HCT116 (cell line): ENCODE results near the gene FAM131A. TPM values are rescaled to one million over a fixed set of nuclear protein-coding genes. Genes with fewer than 3 reads are reported as not detected.

ENCODE experiments used
- ATAC-seq: fragments of 200-7000 bp; cut with Tn5 transposase; 2 replicates; pipeline ENCODE4 v1.9.1; 2020; ENCODE audit warnings: mild to moderate bottlenecking, moderate library complexity
- BruUV-seq: library from RNA; stranded (reverse); fragments of 400-500 nt; replicated peaks from 2 replicates; lab custom pipeline; 2021; lab: Mats Ljungman, UMichigan
- CTCF ChIA-PET: fragments of 300-600 bp; sonication (Branson Sonifier 250); formaldehyde crosslinking; loops from one replicate; lab custom pipeline; 2021; ENCODE audit warnings: antibody characterized with exemption; lab: Charles Lee
- POLR2A ChIA-PET: fragments of 300-600, 350-600 bp; sonication (Branson Sonifier 250); formaldehyde crosslinking; loops from one replicate; lab custom pipeline; 2021; ENCODE audit warnings: antibody characterized with exemption; lab: Charles Lee
- RAD21 ChIA-PET, 2 experiments: fragments of 300-600 bp; sonication (Branson Sonifier 250); formaldehyde crosslinking; loops; one replicate each; lab custom pipeline; 2023; ENCODE audit warnings: low total read pairs in 2 of 2; ENCODE audit not compliant: uncharacterized antibody in 2 of 2, unreplicated experiment in 2 of 2, low non-redundant PET in 1 of 2; lab: Charles Lee
- DNase-seq: peaks from one replicate; pipeline ENCODE4 v3.0.0-alpha.2; 2010; ENCODE audit warnings: low read depth, low spot score
- H2AFZ ChIP-seq: fragments of 200-600 bp; shearing (Covaris generic), sonication (generic); 2 replicates; pipeline ENCODE4 v1.6.1; 2017; ENCODE audit warnings: low read depth, mixed run types, mixed read lengths, antibody characterized with exemption, low read length; ENCODE audit not compliant: poor library complexity, severe bottlenecking
- H3K27ac ChIP-seq: 2 replicates; pipeline ENCODE4 v1.5.1; 2012; ENCODE audit warnings: low read depth, low read length
- H3K27me3 ChIP-seq: fragments of 200-600 bp; sonication (generic); 2 replicates; pipeline ENCODE4 v1.6.1; 2016; ENCODE audit warnings: mixed run types, low read length, mixed read lengths; ENCODE audit not compliant: insufficient read depth
- H3K36me3 ChIP-seq, 2 experiments: fragments of 200-500 bp in 1 of 2; fragments of 200-600 bp in 1 of 2; sonication (Bioruptor generic) in 1 of 2; sonication (generic) in 1 of 2; 2 replicates each; pipeline versions ENCODE4 v1.5.1 to v1.6.1; 2014 to 2016; ENCODE audit warnings: low read length in 2 of 2, inconsistent platforms in 1 of 2, mixed read lengths in 1 of 2, mixed run types in 1 of 2; ENCODE audit not compliant: insufficient read depth in 2 of 2, control insufficient read depth in 1 of 2
- H3K4me1 ChIP-seq, 2 experiments: fragments of 200-600 bp in 1 of 2; sonication (generic) in 1 of 2; 2 replicates each; pipeline versions ENCODE4 v1.5.1 to v1.6.1; 2012 to 2017; ENCODE audit warnings: low read length in 2 of 2, inconsistent platforms in 1 of 2, mild to moderate bottlenecking in 1 of 2, mixed read lengths in 1 of 2, mixed run types in 1 of 2, moderate library complexity in 1 of 2; ENCODE audit not compliant: insufficient read depth in 2 of 2, control insufficient read depth in 1 of 2
- H3K4me2 ChIP-seq: fragments of 200-600 bp; sonication (generic); 2 replicates; pipeline ENCODE4 v1.6.1; 2017; ENCODE audit warnings: mixed run types, low read length, mixed read lengths
- H3K4me3 ChIP-seq, 2 experiments: fragments of 200-600 bp in 1 of 2; sonication (generic) in 1 of 2; replicated peaks in 1 of 2; 2 replicates each; pipeline ENCODE4 v1.5.1; 2011 to 2016; ENCODE audit warnings: low read length in 2 of 2, control low read depth in 1 of 2, low read depth in 1 of 2, mild to moderate bottlenecking in 1 of 2, mixed read lengths in 1 of 2, mixed run types in 1 of 2
- H3K79me2 ChIP-seq: fragments of 200-600 bp; sonication (generic); 2 replicates; pipeline ENCODE4 v1.6.1; 2017; ENCODE audit warnings: mild to moderate bottlenecking, mixed run types, low read length, moderate library complexity, mixed read lengths; ENCODE audit not compliant: insufficient read depth
- H3K9ac ChIP-seq: fragments of 200-600 bp; sonication (generic); 2 replicates; pipeline ENCODE4 v1.6.1; 2016; ENCODE audit warnings: low read length, mixed read lengths
- H3K9me2 ChIP-seq: fragments of 200-600 bp; sonication (generic), shearing (Covaris generic); 2 replicates; pipeline ENCODE4 v1.6.1; 2017; ENCODE audit warnings: mixed run types, mild to moderate bottlenecking, moderate library complexity; ENCODE audit not compliant: insufficient read depth
- H3K9me3 ChIP-seq, 2 experiments: fragments of 200-500 bp in 1 of 2; fragments of 200-600 bp in 1 of 2; sonication (Bioruptor generic) in 1 of 2; sonication (generic) in 1 of 2; 2 replicates each; pipeline ENCODE4 v1.6.1; 2014 to 2017; ENCODE audit warnings: low read length in 2 of 2, mixed read lengths in 2 of 2, inconsistent platforms in 1 of 2, low read depth in 1 of 2, mild to moderate bottlenecking in 1 of 2, mixed run types in 1 of 2, moderate library complexity in 1 of 2; ENCODE audit not compliant: control insufficient read depth in 1 of 2, insufficient read depth in 1 of 2
- H4K20me1 ChIP-seq: fragments of 200-600 bp; sonication (generic), shearing (Covaris generic); 2 replicates; pipeline ENCODE4 v1.6.1; 2017; ENCODE audit warnings: mixed run types, mild to moderate bottlenecking, moderate library complexity; ENCODE audit not compliant: insufficient read depth
- EGR1 ChIP-seq: IDR thresholded peaks from 2 replicates; pipeline ENCODE4 v1.6.1; 2012; ENCODE audit warnings: low read depth
- ELF1 ChIP-seq: IDR thresholded peaks from 2 replicates; pipeline ENCODE4 v1.6.1; 2012; ENCODE audit warnings: low read depth, borderline replicate concordance
- EZH2 ChIP-seq: fragments of 200-600 bp; sonication (generic); IDR thresholded peaks from 2 replicates; pipeline ENCODE4 v1.6.1; 2017; ENCODE audit warnings: antibody characterized with exemption, mixed run types
- EZH2phosphoT487 ChIP-seq: fragments of 200-600 bp; IDR thresholded peaks from 2 replicates; pipeline ENCODE4 v1.6.1; 2018; ENCODE audit warnings: antibody characterized with exemption, borderline replicate concordance
- FOSL1 ChIP-seq: IDR thresholded peaks from 2 replicates; pipeline ENCODE4 v1.6.1; 2012; ENCODE audit warnings: low read depth
- JUND ChIP-seq: IDR thresholded peaks from 2 replicates; pipeline ENCODE4 v1.6.1; 2012
- POLR2AphosphoS5 ChIP-seq: IDR thresholded peaks from 2 replicates; pipeline ENCODE4 v1.6.1; 2011; ENCODE audit warnings: mild to moderate bottlenecking, low read depth, low read length, moderate library complexity
- RAD21 ChIP-seq: IDR thresholded peaks from 2 replicates; pipeline ENCODE4 v1.6.1; 2012; ENCODE audit warnings: low read depth, mild to moderate bottlenecking
- SRF ChIP-seq: IDR thresholded peaks from 2 replicates; pipeline ENCODE4 v1.6.1; 2012; ENCODE audit warnings: low read depth
- ZFX ChIP-seq: fragments of 450-650 bp; IDR thresholded peaks from 2 replicates; pipeline ENCODE4 v1.6.1; 2017
- ZNF274 ChIP-seq: fragments of 200-500 bp; sonication (Bioruptor generic); IDR thresholded peaks from 2 replicates; pipeline ENCODE4 v1.6.1; 2014; ENCODE audit warnings: mild to moderate bottlenecking, low read depth, low read length, inconsistent platforms
- intact Hi-C: fragments of 100-400 bp; cut with micrococcal nuclease; formaldehyde crosslinking; loops from 2 replicates; pipeline ENCODE4 v1.10.0; 2022
- total RNA-seq: library from RNA; stranded (reverse); gene quantifications from one replicate; pipeline ENCODE4 v1.2.1, GENCODE V29; 2021; ENCODE audit not compliant: unreplicated experiment
- TF ChIP-seq, protein P1 (sequence below): IDR thresholded peaks from 2 replicates; pipeline ENCODE4 v1.6.1; 2012

FAM131A gene
- total RNA-seq, 1 experiment from 2014 or later: 17.8 TPM

DNA sequence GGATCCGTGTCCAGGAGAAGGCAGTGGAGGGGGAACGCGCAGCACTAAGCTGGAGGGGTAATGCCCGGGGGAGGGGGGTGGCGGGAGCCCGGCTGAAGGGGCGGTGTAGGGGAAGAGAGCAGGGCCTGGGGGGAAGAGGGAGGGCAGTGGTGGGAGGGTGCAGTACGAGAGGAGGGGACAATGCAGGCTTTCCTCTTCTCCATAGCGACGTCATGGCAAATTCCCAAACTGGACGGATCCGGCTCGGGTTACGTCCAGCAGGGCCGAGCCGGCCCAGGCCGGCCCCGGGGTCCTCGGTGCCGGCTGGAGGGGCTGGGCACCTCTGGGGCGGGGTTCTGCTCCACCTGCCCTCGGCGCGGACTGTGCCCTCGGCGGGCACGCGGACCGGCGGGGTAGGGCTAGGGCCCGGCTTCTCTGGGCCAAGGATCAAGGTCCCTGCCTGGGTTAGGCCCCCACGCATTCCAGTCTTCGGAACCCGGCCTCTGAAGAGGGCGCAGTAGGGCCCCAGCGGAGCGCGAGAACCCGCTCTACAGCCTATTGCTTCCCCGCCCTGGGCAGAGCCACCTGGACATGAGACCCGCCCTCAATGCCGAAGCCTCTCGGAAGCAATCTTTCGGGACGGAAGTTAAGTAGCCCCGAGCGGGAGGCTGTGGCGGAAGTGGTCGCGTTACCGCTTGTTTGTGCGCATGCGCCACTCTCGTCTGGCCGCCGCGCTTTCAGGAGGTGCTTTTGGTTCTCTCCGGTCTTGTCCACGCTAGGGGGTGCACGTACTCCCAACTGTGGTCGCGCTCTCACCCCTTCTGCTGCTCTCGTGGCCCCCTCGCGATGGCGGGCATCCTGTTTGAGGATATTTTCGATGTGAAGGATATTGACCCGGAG lies 25.5 kb downstream of the FAM131A start (continued):
- no peak for TF ChIP-seq ZNF274
- no peak for TF ChIP-seq EZH2
- TF ChIP-seq ZFX: peak; percentile 79
- TF ChIP-seq POLR2AphosphoS5: peak; percentile 95
- TF ChIP-seq, protein P1, sequence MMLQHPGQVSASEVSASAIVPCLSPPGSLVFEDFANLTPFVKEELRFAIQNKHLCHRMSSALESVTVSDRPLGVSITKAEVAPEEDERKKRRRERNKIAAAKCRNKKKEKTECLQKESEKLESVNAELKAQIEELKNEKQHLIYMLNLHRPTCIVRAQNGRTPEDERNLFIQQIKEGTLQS: no peak
- TF ChIP-seq, all 23 proteins: peak for 6

DNA sequence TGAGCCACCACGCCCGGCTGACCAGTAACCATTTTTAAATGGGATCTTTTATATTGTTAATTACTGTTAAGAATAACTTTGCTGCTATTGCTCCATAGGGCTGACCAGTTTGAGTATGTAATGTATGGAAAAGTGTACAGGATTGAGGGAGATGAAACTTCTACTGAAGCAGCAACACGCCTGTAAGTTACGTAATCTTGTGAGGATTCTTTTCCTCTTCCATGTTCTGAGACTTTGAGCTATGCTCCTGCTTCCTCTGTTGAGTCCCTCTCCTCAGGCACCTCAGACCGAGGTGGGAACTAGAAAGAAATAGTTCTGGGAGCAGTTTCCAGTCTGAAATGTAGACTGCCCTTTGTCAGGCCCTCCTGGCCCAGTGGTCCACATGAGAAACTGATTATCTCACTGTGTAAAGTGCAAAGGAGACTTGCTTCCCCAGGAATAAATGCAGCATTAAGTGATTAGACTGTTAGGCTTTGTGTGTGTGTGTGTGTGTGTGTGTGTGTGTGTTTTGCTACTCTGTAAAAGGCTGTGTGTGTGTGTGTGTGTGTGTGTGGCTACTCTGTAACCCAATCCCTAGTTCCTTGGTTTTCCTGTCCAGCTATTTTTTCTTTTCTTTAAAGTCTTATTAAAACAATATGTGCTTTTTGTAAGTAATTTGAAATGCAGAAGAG lies 29.4 kb downstream of the FAM131A start:
- Histone ChIP-seq H3K27me3 (no peaks in the 10 kb centered on the region), H3K27ac (no peak overlapping the region), H3K36me3 (peaks cover 29 to 39% of the 10 kb centered on the region in 2 experiments; a peak in 3 of 4 replicates), H3K4me1 (peaks cover 10 to 20% of the 10 kb centered on the region in 2 experiments), H4K20me1 (peaks cover 1% of the 10 kb centered on the region; the same call in 1 of the 2 replicates), H3K9me3 (no peaks in the 10 kb centered on the region), H3K9ac (no peak overlapping the region), H3K4me2 (no peak overlapping the region), H2AFZ (no peak overlapping the region), H3K4me3 (no peak overlapping the region), H3K79me2 (peaks cover 33% of the 10 kb centered on the region), H3K9me2 (no peaks in the 10 kb centered on the region)
- TF ChIP-seq RAD21 (no peak), EZH2phosphoT487 (no peak), ELF1 (no peak), EGR1 (no peak), FOSL1 (no peak), SRF (no peak), JUND (no peak)
- CTCF ChIA-PET: no interaction called here
- RAD21 ChIA-PET: no interaction called here
- intact Hi-C loops: no loop called here
- DNase-seq: no peak
- POLR2A ChIA-PET: no interaction called here
- ATAC-seq: no peak
- no TSS peak for BruUV-seq
